A549 (cell line): ENCODE data around the gene MAP3K19.
A peak's percentile ranks its signal among the peaks of the same experiment; 100 is the strongest.

Experiments used
- BHLHE40 ChIP-seq: IDR thresholded peaks from 2 replicates; pipeline ENCODE4 v1.6.1; 2012; ENCODE audit warnings: low read depth, low read length, inconsistent platforms
- CEBPB ChIP-seq, 2 experiments: fragments of >200 bp in 1 of 2; sonication (Bioruptor Twin) in 1 of 2; formaldehyde crosslinking in 1 of 2; IDR thresholded peaks; 2 replicates each; pipeline ENCODE4 v1.6.1; 2012 to 2016
- CHD2 ChIP-seq: fragments of 150-350 bp; IDR thresholded peaks from 2 replicates; pipeline ENCODE4 v1.6.1; 2014; ENCODE audit warnings: low read length; ENCODE audit not compliant: partially characterized antibody
- CHD4 ChIP-seq: fragments of 200-600 bp; sonication (generic); IDR thresholded peaks from 2 replicates; pipeline ENCODE4 v1.6.1; 2016; ENCODE audit warnings: antibody characterized with exemption, mild to moderate bottlenecking, borderline replicate concordance
- ESRRA ChIP-seq: fragments of 150-350 bp; IDR thresholded peaks from 2 replicates; pipeline ENCODE4 v1.6.1; 2014; ENCODE audit warnings: mild to moderate bottlenecking, low read length, borderline replicate concordance
- HOXB13 ChIP-seq: fragments of 250-450 bp; sonication (Bioruptor Pico); IDR thresholded peaks from 2 replicates; pipeline ENCODE4 v1.5.0; 2020; ENCODE audit warnings: low read depth, mild to moderate bottlenecking, moderate library complexity
- NPAS2 ChIP-seq: fragments of 250-450 bp; sonication (Bioruptor Pico); IDR thresholded peaks from 2 replicates; pipeline ENCODE4 v1.8.0; 2022; ENCODE audit warnings: mild to moderate bottlenecking, moderate library complexity, borderline replicate concordance
- NR3C1 ChIP-seq: fragments of >200 bp; sonication (Bioruptor Twin); formaldehyde crosslinking; IDR thresholded peaks from 3 replicates; pipeline ENCODE4 v1.6.1; 2017
- POLR2A ChIP-seq: IDR thresholded peaks from 2 replicates; pipeline ENCODE4 v1.6.1; 2012; ENCODE audit warnings: mild to moderate bottlenecking, low read length
- POLR2AphosphoS2 ChIP-seq: conservative IDR thresholded peaks from 2 replicates; pipeline ENCODE4 v1.6.1; 2012; ENCODE audit warnings: low read length, improper control_type of control experiment, inconsistent platforms
- RARB ChIP-seq: fragments of 250-450 bp; sonication (Bioruptor Pico); IDR thresholded peaks from 2 replicates; pipeline ENCODE4 v1.8.0; 2021; ENCODE audit warnings: mild to moderate bottlenecking, moderate library complexity
- RFX5 ChIP-seq: fragments of 450-650 bp; IDR thresholded peaks from 2 replicates; pipeline ENCODE4 v1.7.1; 2014; ENCODE audit warnings: antibody characterized with exemption, mild to moderate bottlenecking, moderate library complexity
- TF ChIP-seq, protein P1 (sequence below): fragments of >200 bp; sonication (Bioruptor Twin); formaldehyde crosslinking; IDR thresholded peaks from 3 replicates; pipeline ENCODE4 v1.5.1; 2016
- TF ChIP-seq, protein P2 (sequence below): IDR thresholded peaks from 2 replicates; pipeline ENCODE4 v1.6.1; 2012

DNA sequence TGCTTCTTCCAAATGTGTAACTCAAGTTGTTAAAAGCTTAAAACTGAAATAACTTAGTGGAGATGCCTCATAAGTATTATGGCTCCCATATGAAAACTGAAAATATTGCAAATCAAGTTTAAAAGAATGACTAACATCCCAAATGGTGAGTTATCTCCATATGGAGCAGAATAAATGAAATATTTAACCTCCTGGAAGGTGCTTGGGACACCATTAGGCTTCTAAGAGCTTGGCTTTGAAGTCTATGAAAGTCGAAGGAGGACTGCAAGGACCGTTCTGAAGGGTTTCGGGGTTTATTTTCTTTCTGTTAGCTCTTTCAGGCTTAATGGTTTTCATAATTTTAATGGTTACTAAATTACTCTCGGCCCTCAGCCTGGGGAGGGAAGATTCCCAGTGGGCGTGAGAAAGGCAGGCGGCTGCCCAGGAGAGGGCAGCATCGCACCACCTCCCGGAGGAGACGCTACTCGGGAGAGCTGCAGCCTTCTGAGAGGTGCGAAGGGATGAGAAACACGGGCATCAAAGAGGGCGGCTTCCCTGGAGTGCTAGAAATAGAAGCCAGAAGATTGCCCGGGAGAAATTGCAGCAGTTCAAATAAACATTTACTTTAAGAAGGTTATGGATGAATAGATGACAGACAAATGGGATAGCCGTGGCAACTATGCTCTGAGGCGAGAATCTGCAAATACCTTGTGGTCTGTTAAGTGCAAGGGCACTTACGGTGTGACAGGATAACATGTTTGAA, 43.1 kb downstream of the MAP3K19 start:
- TF ChIP-seq CHD4 (no peak), BHLHE40 (no peak), POLR2A (no peak), CEBPB (IDR thresholded peaks at IDR 0.05) (no peak), CHD2 (no peak), HOXB13 (no peak), NPAS2 (CRISPR knock-in tag) (no peak), NR3C1 (no peak), RARB (CRISPR knock-in tag) (no peak), POLR2AphosphoS2 (no peak), ESRRA (no peak), RFX5 (no peak)
- TF ChIP-seq, protein P1, sequence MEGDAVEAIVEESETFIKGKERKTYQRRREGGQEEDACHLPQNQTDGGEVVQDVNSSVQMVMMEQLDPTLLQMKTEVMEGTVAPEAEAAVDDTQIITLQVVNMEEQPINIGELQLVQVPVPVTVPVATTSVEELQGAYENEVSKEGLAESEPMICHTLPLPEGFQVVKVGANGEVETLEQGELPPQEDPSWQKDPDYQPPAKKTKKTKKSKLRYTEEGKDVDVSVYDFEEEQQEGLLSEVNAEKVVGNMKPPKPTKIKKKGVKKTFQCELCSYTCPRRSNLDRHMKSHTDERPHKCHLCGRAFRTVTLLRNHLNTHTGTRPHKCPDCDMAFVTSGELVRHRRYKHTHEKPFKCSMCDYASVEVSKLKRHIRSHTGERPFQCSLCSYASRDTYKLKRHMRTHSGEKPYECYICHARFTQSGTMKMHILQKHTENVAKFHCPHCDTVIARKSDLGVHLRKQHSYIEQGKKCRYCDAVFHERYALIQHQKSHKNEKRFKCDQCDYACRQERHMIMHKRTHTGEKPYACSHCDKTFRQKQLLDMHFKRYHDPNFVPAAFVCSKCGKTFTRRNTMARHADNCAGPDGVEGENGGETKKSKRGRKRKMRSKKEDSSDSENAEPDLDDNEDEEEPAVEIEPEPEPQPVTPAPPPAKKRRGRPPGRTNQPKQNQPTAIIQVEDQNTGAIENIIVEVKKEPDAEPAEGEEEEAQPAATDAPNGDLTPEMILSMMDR = peak; percentile 92
- TF ChIP-seq, protein P2, sequence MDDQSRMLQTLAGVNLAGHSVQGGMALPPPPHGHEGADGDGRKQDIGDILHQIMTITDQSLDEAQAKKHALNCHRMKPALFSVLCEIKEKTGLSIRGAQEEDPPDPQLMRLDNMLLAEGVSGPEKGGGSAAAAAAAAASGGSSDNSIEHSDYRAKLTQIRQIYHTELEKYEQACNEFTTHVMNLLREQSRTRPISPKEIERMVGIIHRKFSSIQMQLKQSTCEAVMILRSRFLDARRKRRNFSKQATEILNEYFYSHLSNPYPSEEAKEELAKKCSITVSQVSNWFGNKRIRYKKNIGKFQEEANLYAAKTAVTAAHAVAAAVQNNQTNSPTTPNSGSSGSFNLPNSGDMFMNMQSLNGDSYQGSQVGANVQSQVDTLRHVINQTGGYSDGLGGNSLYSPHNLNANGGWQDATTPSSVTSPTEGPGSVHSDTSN = no peak
